Loucy (cell line): ENCODE data around the gene RUNX1.

Source experiments
- H2AFZ ChIP-seq: fragments of 200-600 bp; sonication (generic); 2 replicates; pipeline ENCODE4 v1.6.0; 2016; ENCODE audit warnings: antibody characterized with exemption, mild to moderate bottlenecking, low read length, moderate library complexity
- H3F3A ChIP-seq: fragments of 200-600 bp; 2 replicates; pipeline ENCODE4 v1.6.0; 2016; ENCODE audit warnings: antibody characterized with exemption, low read depth, mild to moderate bottlenecking
- H3K27me3 ChIP-seq: fragments of 200-600 bp; sonication (generic); 2 replicates; pipeline ENCODE4 v1.6.1; 2014; ENCODE audit warnings: low read length, mild to moderate bottlenecking; ENCODE audit not compliant: insufficient read depth, poor library complexity, severe bottlenecking
- H3K36me3 ChIP-seq: fragments of 200-600 bp; sonication (generic); 2 replicates; pipeline ENCODE4 v1.6.1; 2016; ENCODE audit warnings: low read length; ENCODE audit not compliant: insufficient read depth
- H3K4me1 ChIP-seq: fragments of 200-600 bp; sonication (generic); 2 replicates; pipeline ENCODE4 v1.5.1; 2014; ENCODE audit warnings: low read length, mild to moderate bottlenecking; ENCODE audit not compliant: insufficient read depth, poor library complexity, severe bottlenecking
- H3K4me2 ChIP-seq: fragments of 200-600 bp; sonication (generic); 2 replicates; pipeline ENCODE4 v1.6.0; 2014; ENCODE audit warnings: antibody characterized with exemption, low read length, low read depth, mild to moderate bottlenecking; ENCODE audit not compliant: poor library complexity, severe bottlenecking
- H3K4me3 ChIP-seq: fragments of 200-600 bp; sonication (generic); 2 replicates; pipeline ENCODE4 v1.5.1; 2014; ENCODE audit warnings: low read length, mild to moderate bottlenecking, mixed read lengths; ENCODE audit not compliant: poor library complexity, severe bottlenecking
- H3K79me2 ChIP-seq: fragments of 200-600 bp; sonication (generic); 2 replicates; pipeline ENCODE4 v1.6.1; 2014; ENCODE audit warnings: low read length; ENCODE audit not compliant: insufficient read depth
- H3K9ac ChIP-seq: fragments of 200-600 bp; sonication (generic); 2 replicates; pipeline ENCODE4 v1.6.0; 2014; ENCODE audit warnings: mild to moderate bottlenecking, low read depth, low read length, moderate library complexity; ENCODE audit not compliant: poor library complexity, severe bottlenecking
- H3K9me2 ChIP-seq: fragments of 200-600 bp; sonication (generic); replicated peaks from 2 replicates; pipeline ENCODE4 v1.6.1; 2016; ENCODE audit warnings: low read depth, low read length, mixed read lengths
- H3K9me3 ChIP-seq: fragments of 200-600 bp; sonication (generic); 2 replicates; pipeline ENCODE4 v1.6.1; 2014; ENCODE audit warnings: mild to moderate bottlenecking, antibody characterized with exemption, low read length, low read depth; ENCODE audit not compliant: insufficient read depth
- H4K20me1 ChIP-seq: fragments of 200-600 bp; sonication (generic); 2 replicates; pipeline ENCODE4 v1.6.0; 2014; ENCODE audit warnings: antibody characterized with exemption, low read length, mild to moderate bottlenecking; ENCODE audit not compliant: insufficient read depth, poor library complexity, severe bottlenecking
- EZH2phosphoT487 ChIP-seq: fragments of 200-600 bp; IDR thresholded peaks from 2 replicates; pipeline ENCODE4 v1.6.1; 2018; ENCODE audit warnings: antibody characterized with exemption, mild to moderate bottlenecking, moderate library complexity, borderline replicate concordance
- TF ChIP-seq, protein P1 (sequence below): fragments of 200-600 bp; sonication (generic); conservative IDR thresholded peaks from 2 replicates; pipeline ENCODE4 v1.5.1; 2014; ENCODE audit warnings: mild to moderate bottlenecking, antibody characterized with exemption, low read length

The RUNX1 gene

DNA sequence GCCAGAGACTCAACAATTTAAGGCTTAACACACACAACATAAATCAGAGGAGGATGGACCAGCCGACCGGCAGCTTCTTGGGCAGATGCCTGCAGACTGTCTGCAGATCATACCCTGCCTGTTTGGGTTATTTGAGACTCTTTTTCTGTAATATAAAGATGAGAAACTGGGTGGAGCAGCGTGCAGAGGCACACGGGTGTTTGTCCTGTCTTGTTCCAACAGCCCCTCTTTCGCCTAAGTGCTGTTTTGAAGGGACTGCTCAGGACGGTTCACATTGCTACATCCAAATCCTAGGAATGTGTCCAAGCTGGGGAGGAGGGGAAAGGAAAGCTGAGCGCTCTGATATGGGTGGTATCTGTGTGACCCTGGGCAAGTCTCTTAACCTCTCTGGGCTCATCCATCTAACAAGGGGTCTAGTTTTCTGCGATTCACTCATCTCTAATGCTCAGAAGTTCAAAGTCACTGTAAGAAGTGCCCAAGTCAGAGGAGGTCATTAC is 230.4 kb downstream of the RUNX1 start:
- Histone ChIP-seq H3K79me2 (peaks cover 19% of the 10 kb centered on the region; the same call in 1 of the 2 replicates), H3K27me3 (no peaks in the 10 kb centered on the region), H3K9me2 (no peaks in the 10 kb centered on the region), H2AFZ (no peak overlapping the region), H3K9ac (no peak overlapping the region), H4K20me1 (peaks cover 42% of the 10 kb centered on the region), H3K36me3 (peaks cover 97% of the 10 kb centered on the region), H3K4me3 (no peak overlapping the region), H3K9me3 (no peaks in the 10 kb centered on the region), H3F3A (no peaks in the 10 kb centered on the region), H3K4me2 (no peak overlapping the region), H3K4me1 (no peaks in the 10 kb centered on the region)
- TF ChIP-seq, protein P1, sequence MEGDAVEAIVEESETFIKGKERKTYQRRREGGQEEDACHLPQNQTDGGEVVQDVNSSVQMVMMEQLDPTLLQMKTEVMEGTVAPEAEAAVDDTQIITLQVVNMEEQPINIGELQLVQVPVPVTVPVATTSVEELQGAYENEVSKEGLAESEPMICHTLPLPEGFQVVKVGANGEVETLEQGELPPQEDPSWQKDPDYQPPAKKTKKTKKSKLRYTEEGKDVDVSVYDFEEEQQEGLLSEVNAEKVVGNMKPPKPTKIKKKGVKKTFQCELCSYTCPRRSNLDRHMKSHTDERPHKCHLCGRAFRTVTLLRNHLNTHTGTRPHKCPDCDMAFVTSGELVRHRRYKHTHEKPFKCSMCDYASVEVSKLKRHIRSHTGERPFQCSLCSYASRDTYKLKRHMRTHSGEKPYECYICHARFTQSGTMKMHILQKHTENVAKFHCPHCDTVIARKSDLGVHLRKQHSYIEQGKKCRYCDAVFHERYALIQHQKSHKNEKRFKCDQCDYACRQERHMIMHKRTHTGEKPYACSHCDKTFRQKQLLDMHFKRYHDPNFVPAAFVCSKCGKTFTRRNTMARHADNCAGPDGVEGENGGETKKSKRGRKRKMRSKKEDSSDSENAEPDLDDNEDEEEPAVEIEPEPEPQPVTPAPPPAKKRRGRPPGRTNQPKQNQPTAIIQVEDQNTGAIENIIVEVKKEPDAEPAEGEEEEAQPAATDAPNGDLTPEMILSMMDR, result no peak
- TF ChIP-seq EZH2phosphoT487, result no peak

DNA sequence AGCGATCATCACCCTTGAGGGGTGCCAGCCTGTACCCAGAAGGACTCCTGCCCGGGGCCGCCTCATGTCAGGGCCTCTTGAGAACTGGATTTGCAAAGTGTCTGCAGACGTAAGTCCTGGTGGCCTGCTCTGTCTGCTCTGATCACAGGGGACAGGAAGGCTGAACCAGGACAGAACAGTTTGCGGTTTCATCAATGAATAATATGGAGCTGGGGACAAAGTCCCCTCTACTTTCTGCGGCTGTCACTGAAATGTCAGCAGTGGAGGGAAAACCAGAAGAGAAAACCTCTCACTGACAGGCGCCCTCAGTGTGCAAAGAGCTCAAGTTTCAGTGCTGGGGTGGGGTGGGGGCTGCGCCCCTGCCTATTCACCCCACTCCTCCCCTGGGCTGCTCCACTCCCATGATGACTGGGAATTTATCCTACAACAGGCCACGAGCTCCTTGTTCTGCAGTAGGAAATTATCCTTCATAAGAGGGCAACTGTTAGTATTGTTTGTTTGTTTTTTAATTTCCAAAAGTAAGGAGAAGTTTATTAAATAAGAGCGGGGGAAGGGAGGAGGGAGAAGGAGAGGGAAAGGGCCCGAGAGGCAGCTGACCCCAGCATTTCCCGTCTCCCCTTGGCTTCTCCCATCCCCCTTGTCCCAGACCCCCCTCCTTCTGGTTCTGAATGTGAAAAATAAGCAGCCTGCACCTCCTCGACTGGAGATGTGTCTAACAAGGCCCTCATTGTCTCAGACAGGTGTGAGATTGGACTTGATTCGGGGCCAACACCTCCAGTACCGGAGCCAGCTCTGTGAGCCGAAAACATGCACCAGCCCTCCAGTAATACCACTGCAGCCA is 231.1 kb downstream of the RUNX1 start:
- TF ChIP-seq, protein P1, result no peak
- TF ChIP-seq EZH2phosphoT487, result no peak
- Histone ChIP-seq H3K27me3 (no peaks in the 10 kb centered on the region), H3K4me3 (no peak overlapping the region), H3K4me2 (no peak overlapping the region), H3K9me2 (no peaks in the 10 kb centered on the region), H2AFZ (no peak overlapping the region), H3K79me2 (peaks cover 19% of the 10 kb centered on the region; the same call in 1 of the 2 replicates), H3K36me3 (peaks cover 99% of the 10 kb centered on the region), H4K20me1 (peaks cover 45% of the 10 kb centered on the region), H3K4me1 (no peaks in the 10 kb centered on the region), H3K9ac (no peak overlapping the region), H3F3A (no peaks in the 10 kb centered on the region), H3K9me3 (no peaks in the 10 kb centered on the region)

DNA sequence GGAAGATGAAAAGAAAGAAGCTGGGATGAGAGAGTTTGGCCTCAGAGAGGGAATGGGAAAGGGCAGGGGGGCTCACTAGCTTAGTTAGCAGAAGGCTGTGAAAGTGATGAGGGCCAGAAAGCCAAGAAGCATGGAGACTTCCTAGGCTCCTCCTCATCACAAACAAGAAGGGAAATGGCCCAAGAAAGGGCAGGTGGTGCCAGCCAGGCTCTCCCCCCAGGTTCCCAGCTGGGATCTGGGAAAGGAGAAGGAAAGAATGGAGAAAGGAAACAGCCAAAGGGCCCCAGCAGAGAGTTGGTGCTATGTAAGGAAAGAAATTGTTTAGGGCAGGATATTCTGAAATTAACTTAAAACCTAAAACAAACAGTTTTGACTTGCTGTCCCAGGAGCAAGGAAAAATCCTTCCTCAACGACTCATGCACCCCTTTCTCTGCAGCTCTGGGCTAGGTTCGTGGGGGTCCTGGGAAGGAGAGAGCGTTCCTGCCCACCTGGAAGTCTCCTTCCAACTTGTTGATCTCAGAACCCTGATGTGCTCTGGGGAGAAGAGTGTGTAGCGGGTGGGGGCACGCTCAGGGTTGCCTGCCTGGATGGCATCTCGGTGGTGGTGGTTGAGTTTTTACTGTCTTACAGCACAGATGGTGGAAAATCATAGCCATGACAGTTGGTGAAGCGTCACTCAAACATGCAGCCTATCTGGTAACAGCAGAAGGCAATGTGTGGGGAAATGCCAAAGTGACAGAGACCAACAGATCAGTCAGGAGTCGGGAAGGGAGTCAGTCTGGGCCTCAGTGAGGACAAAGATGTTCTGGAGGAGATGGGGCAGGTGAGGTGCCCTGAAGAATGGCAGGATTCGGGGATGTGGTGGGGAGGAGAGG is 233.0 kb downstream of the RUNX1 start:
- Histone ChIP-seq H3F3A (no peaks in the 10 kb centered on the region), H3K9me3 (no peaks in the 10 kb centered on the region), H2AFZ (no peak overlapping the region), H3K4me3 (no peak overlapping the region), H3K4me1 (no peaks in the 10 kb centered on the region), H3K4me2 (no peak overlapping the region), H3K9ac (no peak overlapping the region), H3K9me2 (no peaks in the 10 kb centered on the region), H4K20me1 (peaks cover 52% of the 10 kb centered on the region), H3K36me3 (peaks cover 99% of the 10 kb centered on the region), H3K79me2 (peaks cover 15% of the 10 kb centered on the region; the same call in 1 of the 2 replicates), H3K27me3 (no peaks in the 10 kb centered on the region)
- TF ChIP-seq, protein P1, result no peak
- no peak for TF ChIP-seq EZH2phosphoT487
